Stromal cell of bone marrow (primary cell): ENCODE measurements around the gene CNRIP1.
"Not testable (repeated sequence)": the region's sequence is repeated elsewhere in the genome, so short reads cannot be mapped to it uniquely, and the experiment has no call there.

ENCODE experiments used
- DNase-seq: peaks from one replicate; pipeline ENCODE4 v3.0.0-alpha.2; 2012; ENCODE audit warnings: low read depth

CNRIP1 gene

GRCh38 chr2:68340226-68341061, 20.7 kb upstream of the CNRIP1 start:
- no peak for DNase-seq

GRCh38 chr2:68336192-68336591, 16.4 kb upstream of the CNRIP1 start:
- peak; percentile 21 for DNase-seq

GRCh38 chr2:68333931-68334330, 14.2 kb upstream of the CNRIP1 start:
- DNase-seq = no peak

- DNase-seq = no peak
These were observed 13.3 kb upstream of the CNRIP1 start for GRCh38 chr2:68333009-68333408.

GRCh38 chr2:68330691-68331090, 10.9 kb upstream of the CNRIP1 start:
- DNase-seq = peak; percentile 52

- DNase-seq = no peak
These were observed 9.2 kb upstream of the CNRIP1 start for GRCh38 chr2:68328901-68329300.

GRCh38 chr2:68325056-68325455, 5.3 kb upstream of the CNRIP1 start:
- DNase-seq = no peak

GRCh38 chr2:68320118-68320641, 431 bp upstream of the CNRIP1 start:
- DNase-seq = no peak

- no peak for DNase-seq
These were observed 793 bp downstream of the CNRIP1 start for GRCh38 chr2:68318914-68319397.

GRCh38 chr2:68317971-68318913, 1.5 kb downstream of the CNRIP1 start:
- DNase-seq = no peak

GRCh38 chr2:68316111-68316510, 3.6 kb downstream of the CNRIP1 start:
- DNase-seq = no peak

- DNase-seq = no peak
These were observed 8.7 kb downstream of the CNRIP1 start for GRCh38 chr2:68311033-68311432.

- DNase-seq = no peak
These were observed 10.3 kb downstream of the CNRIP1 start for GRCh38 chr2:68309426-68309825.

- not testable (repeated sequence) for DNase-seq
These were observed 15.9 kb downstream of the CNRIP1 start for GRCh38 chr2:68303902-68304272.

- no peak for DNase-seq
These were observed 16.5 kb downstream of the CNRIP1 start for GRCh38 chr2:68303033-68303901.

GRCh38 chr2:68302281-68302875, 17.4 kb downstream of the CNRIP1 start:
- no peak for DNase-seq

- no peak for DNase-seq
These were observed 24.2 kb downstream of the CNRIP1 start for GRCh38 chr2:68295516-68295915.

- no peak for DNase-seq
These were observed 24.8 kb downstream of the CNRIP1 start for GRCh38 chr2:68294913-68295312.

- no peak for DNase-seq
These were observed 25.6 kb downstream of the CNRIP1 start for GRCh38 chr2:68294187-68294586.

- DNase-seq = no peak
These were observed 26.0 kb downstream of the CNRIP1 start for GRCh38 chr2:68293755-68294154.

- no peak for DNase-seq
These were observed 26.7 kb downstream of the CNRIP1 start for GRCh38 chr2:68293024-68293423.
